GM19025 (cell line): ENCODE data around the gene SUGCT.

Experiments
- ATAC-seq: cut with Tn5 transposase; IDR thresholded peaks from one replicate; pipeline ENCODE4 v1.9.1; 2021; ENCODE audit warnings: mild to moderate bottlenecking, low read depth, moderate library complexity; ENCODE audit not compliant: unreplicated experiment

SUGCT gene

DNA sequence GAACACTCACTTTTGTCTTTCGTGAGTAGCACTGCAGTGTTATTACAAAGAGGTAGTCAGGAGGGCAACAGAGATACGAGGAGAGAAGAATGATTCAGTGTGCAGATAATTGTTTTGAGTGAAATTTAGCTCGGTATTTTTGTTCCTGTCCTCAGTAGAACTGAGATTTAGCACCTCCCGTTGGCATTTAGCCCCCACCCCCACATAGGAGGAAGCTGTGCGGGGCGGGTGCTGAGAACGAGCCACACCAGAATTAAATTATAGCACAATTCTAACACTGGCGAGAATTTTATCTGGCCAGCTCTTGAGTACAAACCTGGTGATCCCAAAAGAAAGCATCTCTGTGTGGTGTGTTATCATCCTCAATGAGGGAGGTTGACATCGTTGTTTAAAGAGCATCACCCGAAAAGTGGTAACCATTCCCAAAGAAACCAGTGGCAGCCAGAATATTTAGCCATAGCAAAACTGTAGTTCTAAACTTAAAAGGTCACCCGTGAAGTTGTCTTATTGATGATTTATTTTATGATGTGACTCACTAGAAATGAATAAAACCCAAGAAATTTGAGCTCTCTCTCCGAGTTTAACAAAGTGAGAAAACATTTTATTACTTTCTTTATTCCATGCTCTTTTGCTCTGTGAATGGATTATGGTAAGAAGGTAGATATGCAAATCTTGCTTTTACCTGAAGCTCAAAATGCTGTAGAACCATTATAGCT is 612.2 kb downstream of the SUGCT start:
- ATAC-seq = no peak

- no peak for ATAC-seq
Observed at GRCh38 chr7:40747856-40748255, 613.1 kb downstream of the SUGCT start.

DNA sequence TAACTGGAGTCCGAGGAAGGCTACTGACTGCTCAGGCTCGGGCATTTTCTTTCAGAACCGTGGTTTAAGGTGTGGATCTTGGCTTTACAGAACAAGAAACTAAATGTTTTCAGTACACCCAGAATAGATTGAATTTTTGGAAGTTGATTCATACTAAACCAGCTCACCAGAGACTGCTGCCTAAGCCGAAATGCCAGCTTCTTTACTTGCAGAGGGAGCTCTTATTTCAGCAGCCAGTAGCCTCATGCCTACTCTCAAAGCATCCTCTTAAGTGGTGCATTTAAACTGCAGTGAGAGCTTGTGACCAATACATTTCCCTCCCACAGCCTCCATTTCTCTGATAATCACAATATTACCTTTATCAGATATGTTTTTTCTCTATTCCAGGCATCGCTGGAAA is 615.1 kb downstream of the SUGCT start:
- no peak for ATAC-seq

DNA sequence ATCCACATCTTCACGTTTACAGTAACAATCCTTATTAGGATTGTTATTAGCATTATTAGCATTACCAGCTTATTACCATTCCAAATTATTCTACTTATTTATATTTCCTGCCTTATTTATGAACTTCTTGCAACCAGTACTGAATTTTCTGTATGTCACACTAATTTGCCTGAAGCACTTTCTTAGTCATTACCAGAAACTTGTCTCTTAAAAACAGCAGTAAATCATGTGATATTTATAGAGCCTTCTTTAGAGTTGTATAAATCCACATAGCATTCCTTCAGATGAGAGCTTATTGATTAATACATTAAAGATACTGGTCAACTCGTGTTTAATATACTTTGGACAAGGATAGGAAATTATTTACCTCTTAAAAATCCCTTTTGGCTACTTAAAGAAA is 618.6 kb downstream of the SUGCT start:
- ATAC-seq = no peak

- ATAC-seq = no peak
Observed at GRCh38 chr7:40755438-40755837, 620.6 kb downstream of the SUGCT start.

DNA sequence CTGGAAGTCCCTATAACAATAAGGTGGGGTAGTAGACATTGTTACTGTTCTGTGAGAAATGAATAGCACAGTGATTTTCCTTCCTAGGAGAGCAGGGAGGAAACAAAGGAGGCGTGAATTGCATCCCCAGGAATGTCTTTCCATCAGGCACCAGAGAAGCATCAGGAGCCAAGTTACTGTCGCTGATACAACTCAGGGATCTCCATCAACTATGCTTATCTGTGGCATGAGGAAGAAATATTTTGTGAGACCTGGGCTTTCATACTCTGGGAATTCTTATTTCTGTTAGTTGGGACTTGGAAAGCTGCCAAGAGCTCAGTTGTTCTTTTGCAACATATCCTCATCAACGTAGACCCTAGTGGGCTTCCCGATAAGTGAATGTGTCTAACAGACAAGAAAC is 622.3 kb downstream of the SUGCT start:
- no peak for ATAC-seq

DNA sequence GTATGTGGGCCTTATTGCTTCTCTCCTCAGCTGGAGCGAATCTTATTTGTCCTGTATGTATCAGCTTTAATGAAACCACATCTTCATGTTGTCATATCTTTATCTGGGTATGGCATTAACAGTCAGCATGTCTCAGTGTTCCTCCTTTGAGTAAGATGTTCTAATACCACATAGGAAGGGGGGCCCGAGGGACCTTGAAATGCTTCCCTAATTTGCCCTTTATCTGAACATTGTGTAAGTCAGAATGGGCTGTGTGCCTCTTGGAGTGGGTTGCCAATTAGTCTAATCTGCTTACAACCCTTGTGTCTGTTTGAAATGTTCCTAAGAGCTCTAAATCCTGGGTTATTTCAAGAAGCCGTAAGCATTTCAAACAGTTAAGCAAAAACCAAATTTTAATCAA is 623.8 kb downstream of the SUGCT start:
- ATAC-seq = no peak

GRCh38 chr7:40760293-40760964 is 625.6 kb downstream of the SUGCT start:
- ATAC-seq = no peak

DNA sequence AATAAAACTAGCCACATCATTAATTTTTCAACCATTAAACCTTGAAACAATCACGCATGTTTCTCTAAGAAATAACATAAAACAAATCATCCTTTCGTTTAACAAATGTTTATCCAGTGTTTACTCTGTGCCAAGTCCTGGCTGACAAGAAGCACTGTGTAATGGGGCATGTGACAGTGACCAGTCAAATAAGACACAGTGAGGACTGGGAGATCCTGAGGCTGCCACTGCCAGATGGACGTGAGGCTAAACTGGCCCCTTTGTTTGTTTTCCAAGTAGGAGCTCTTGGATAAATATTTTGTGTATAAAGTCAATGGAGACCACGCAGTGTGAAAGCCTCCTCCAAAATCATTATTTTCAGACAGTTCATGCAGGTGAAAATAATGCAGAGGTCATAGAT is 626.2 kb downstream of the SUGCT start:
- ATAC-seq = no peak

DNA sequence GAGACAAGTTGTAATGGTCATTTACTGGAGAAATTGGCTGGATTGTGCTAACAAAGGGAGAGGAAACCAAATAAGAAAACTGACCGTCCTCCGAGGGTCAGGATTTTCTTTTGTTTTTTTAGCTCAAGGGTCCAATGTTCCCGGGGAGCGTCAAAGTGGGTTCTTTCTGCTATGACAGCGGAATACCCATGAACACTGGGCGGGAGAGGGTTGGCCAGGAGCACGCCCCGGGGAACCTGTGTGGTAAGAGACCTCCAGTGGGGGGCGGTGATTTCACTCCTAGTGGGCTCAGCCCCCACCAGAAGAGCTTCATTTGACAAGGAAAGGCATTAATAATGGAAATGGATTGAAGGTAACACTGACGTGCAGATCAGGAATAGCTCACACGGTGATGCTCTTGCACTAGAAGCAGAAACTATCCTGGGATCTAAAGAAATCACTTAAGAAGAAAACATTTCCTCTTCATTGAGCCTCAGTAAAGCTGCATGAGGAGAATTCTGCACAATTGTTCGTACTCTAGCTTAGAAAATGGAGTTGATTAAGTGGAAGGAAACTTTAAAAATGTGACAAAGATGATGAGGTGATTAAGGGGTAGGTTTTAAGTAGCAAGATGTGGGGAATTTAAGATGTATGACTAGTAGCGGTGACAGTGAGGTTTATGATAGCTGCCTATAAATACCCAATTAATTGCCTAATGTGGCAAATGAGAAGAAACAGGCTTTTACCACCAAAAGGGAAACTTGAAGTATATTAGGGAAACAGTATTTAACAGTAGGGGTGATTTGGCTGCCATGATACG is 627.2 kb downstream of the SUGCT start:
- ATAC-seq = no peak

GRCh38 chr7:40763319-40764287 is 628.8 kb downstream of the SUGCT start:
- no peak for ATAC-seq

- no peak for ATAC-seq
Observed at GRCh38 chr7:40765639-40766038, 630.8 kb downstream of the SUGCT start.

DNA sequence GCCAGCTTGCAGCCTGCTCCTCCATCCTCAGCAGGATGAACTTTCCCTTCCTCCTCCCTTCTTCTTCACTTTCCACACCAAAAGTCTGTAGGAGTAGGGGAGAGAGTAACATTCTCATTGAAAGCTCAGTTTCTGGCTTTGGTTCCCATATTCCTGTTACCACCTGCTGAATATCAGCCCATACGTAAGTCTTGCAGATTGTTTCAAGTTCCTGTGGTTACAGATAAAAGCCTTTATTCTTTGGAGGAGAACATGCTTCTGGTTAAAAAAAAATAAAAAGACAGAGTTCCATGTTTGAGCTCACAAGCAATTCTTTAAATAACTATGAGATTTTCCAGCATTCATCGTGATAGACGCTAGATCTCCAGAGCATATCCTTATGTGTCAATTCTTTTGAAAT is 637.3 kb downstream of the SUGCT start:
- no peak for ATAC-seq

GRCh38 chr7:40773656-40774055 is 638.9 kb downstream of the SUGCT start:
- no peak for ATAC-seq

DNA sequence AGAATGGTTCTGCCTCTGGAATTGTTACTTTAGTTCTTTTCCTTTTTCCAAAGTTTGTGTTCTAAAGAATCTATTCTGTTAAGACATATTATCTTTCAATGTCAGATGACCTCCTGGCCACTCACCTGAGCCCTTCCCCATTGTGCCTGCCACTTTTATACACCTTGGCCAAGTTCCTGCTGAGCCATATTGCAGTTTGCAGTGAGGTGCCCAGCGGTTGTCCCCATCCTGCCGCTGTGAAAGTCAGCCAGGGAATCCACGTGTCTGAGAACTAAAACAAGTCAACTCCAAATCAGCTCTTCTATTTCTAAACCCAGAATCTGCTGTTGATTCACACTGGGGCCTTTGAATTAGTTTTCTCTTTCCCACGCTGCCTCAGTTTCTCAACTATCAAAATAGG is 641.1 kb downstream of the SUGCT start:
- no peak for ATAC-seq

DNA sequence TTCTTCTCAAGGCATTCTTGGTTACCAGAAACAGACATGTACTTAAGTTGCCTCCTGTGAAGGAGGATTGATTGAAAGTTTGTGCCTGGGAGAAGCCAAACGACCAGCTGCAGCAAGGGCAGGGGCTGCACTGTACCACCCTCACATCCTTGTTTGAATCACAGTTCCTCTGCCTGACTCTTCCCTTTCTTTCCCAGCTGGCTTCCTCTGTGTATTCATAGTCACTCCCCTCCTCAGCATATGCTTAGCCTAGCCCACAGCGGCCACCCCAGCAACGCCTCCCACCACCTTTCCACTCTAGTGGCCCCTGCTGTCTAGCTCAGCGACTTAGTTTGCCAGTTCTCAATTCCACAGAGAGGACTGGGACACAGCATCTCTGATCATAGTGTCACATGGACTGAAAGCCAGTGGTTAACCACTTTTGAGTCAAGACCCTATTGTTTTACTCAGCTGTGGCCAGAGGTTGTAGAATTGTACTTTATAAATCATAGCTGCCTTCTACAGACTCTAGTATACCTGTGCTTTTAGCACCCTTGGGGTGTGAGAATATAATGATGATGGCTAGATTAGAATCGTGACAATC is 643.0 kb downstream of the SUGCT start:
- ATAC-seq = no peak

DNA sequence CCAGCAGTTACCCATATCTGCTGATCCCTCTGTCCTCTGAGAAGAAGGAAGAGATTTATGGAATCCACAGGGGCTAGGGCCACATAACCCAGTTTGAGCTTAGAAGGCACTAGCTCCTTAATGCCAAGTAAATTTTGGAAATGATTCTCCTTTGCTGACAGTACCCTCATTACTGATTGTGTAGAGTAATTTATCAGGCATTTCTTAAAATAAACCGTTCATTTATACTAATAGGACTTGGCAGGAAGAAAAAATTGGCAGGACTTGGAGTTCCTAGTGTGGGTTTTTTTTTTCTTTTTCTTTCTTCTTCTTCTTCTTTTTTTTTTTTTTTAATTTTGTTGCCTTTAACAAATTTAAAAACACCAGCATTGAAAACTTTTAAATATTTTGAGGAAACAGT is 645.7 kb downstream of the SUGCT start:
- no peak for ATAC-seq

DNA sequence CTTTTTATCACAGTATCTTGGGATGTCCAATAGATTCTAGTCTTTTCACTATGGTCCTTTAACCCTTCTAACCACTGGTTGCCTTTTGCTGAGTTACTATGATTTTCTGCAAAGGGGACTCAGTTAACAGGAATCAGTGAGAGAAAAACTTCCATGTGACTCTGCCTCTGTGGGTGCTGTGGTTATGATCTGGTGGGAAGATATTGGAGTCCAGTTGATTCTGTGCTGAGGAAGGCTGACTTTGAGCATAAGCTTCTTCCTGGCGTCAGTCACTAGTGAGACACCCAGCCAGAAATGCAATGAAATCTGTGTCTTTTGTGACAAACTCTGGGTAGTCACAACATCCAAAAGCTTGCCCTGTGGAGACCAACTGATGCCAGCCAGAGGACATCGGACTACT is 648.0 kb downstream of the SUGCT start:
- no peak for ATAC-seq

DNA sequence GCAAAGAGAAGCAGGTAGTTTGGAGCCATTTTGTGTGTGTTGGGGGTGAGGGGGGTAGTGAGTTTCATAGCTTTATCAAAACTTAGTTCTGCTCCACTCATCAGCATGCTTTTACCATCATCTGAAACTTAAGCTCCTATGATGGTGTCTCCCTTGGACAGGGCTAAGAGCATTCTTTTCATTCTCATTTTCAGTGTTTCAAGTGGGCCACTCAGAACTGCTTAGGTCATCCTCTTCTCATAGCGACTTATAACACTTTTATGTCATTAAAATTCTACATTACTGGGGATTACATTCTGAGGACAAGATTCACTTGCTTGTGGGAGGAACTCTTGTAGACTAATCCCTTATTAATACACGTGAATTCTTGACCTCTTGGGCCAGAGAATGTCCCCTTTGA is 649.4 kb downstream of the SUGCT start:
- ATAC-seq = no peak

DNA sequence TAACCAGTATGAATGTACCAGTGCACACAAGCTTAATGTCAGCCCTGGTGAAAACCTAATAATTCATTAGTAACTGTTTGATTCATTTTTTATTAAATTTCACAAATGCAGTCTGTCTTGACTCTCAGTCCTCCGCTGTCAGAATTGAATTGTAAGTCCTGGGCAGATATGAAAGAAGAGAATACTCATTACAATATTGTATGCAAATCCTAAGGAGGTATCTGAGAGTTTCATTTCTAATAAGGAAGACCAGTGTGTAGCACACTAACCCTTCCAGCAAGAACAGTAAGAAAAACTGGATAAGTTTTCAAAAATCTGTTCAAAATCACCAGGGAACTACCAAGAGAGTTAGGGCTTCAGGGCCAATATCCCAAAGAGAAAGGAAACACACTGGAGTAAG is 652.1 kb downstream of the SUGCT start:
- no peak for ATAC-seq
